GM21526 (cell line): ENCODE results near the gene CPEB4.

ENCODE experiments used
- ATAC-seq: cut with Tn5 transposase; IDR thresholded peaks from one replicate; pipeline ENCODE4 v1.9.1; 2021; ENCODE audit warnings: moderate library complexity; ENCODE audit not compliant: unreplicated experiment, low FRiP score

CPEB4 gene

GRCh38 chr5:173971681-173972345 is 83.7 kb downstream of the CPEB4 start:
- no peak for ATAC-seq

- ATAC-seq, result no peak
Measured at GRCh38 chr5:173972607-173972924, 84.4 kb downstream of the CPEB4 start.

GRCh38 chr5:173972925-173973615 is 84.9 kb downstream of the CPEB4 start:
- peak; percentile 82 for ATAC-seq

- ATAC-seq, result peak; percentile 22
Measured at GRCh38 chr5:173973616-173973969, 85.4 kb downstream of the CPEB4 start.

- no peak for ATAC-seq
Measured at GRCh38 chr5:173974688-173975239, 86.6 kb downstream of the CPEB4 start.

- no peak for ATAC-seq
Measured at GRCh38 chr5:173981185-173981761, 93.1 kb downstream of the CPEB4 start.

- no peak for ATAC-seq
Measured at GRCh38 chr5:173984218-173984617, 96.1 kb downstream of the CPEB4 start.

GRCh38 chr5:173988554-173989431 is 100.6 kb downstream of the CPEB4 start, which contains the start of gene C5orf47:
TSS of gene C5orf47 (plus strand) at chr5:173989170. CDS start at chr5:173989264, 94 bp downstream.
- no peak for ATAC-seq

GRCh38 chr5:173989432-173990082 is 101.4 kb downstream of the CPEB4 start:
- ATAC-seq, result no peak

- ATAC-seq, result no peak
Measured at GRCh38 chr5:173997331-173997730, 109.2 kb downstream of the CPEB4 start.

- ATAC-seq, result no peak
Measured at GRCh38 chr5:173998531-173998930, 110.4 kb downstream of the CPEB4 start.

- no peak for ATAC-seq
Measured at GRCh38 chr5:174000076-174000475, 111.9 kb downstream of the CPEB4 start.

- no peak for ATAC-seq
Measured at GRCh38 chr5:174003795-174004194, 115.6 kb downstream of the CPEB4 start.

- no peak for ATAC-seq
Measured at GRCh38 chr5:174008922-174009321, 120.8 kb downstream of the CPEB4 start.

GRCh38 chr5:174010365-174010764 is 122.2 kb downstream of the CPEB4 start:
- ATAC-seq, result no peak

- ATAC-seq, result no peak
Measured at GRCh38 chr5:174011441-174011840, 123.3 kb downstream of the CPEB4 start.
